Measurements from ENCODE around the gene RFFL. TPM values are rescaled to one million over a fixed set of nuclear protein-coding genes. Genes with fewer than 3 reads are reported as not detected.

RFFL gene
- total and polyA plus RNA-seq, 9 of the 15 experiments (the other 6 are each of a cell fraction or from before 2014, with no cell fraction given) = 3.4 to 18.1 (median 12.8) TPM

GRCh38 chr17:35051183-35051578 lies 12.3 kb downstream of the RFFL start (continued):
- TF ChIP-seq YY1 (IDR thresholded peaks at IDR 0.05; ENCODE audit: borderline replicate concordance in 1 of 3, control insufficient read depth in 1 of 3, extremely low read depth in 1 of 3, insufficient read depth in 3 of 3, insufficient read length in 1 of 3, insufficient replicate concordance in 2 of 3, low read depth in 1 of 3, low read length in 2 of 3) (peak in 1 of 3 experiments; percentile 23), MBD2 (IDR thresholded peaks at IDR 0.05; ENCODE audit: borderline replicate concordance, low read depth) (no peak), PHF21A (IDR thresholded peaks at IDR 0.05; ENCODE audit: borderline replicate concordance, low read depth) (no peak), BCLAF1 (IDR thresholded peaks at IDR 0.05; ENCODE audit: borderline replicate concordance in 1 of 2, control insufficient read depth in 1 of 2, low read depth in 2 of 2, low read length in 1 of 2) (no peak), GABPB1 (CRISPR knock-in tag; IDR thresholded peaks at IDR 0.05) (no peak), GTF3C2 (IDR thresholded peaks at IDR 0.05; ENCODE audit: borderline replicate concordance, extremely low read depth, insufficient read length) (no peak), FOXP1 (CRISPR knock-in tag; IDR thresholded peaks at IDR 0.05) (no peak), ZNF75A (CRISPR knock-in tag; IDR thresholded peaks at IDR 0.05) (no peak), ZFPM2 (CRISPR knock-in tag; IDR thresholded peaks at IDR 0.05) (no peak), ASH1L (IDR thresholded peaks at IDR 0.05; ENCODE audit: borderline replicate concordance, low read depth, partially characterized antibody) (no peak), ZNF77 (CRISPR knock-in tag; IDR thresholded peaks at IDR 0.05) (no peak), FUS (optimal IDR thresholded peaks at IDR 0.05; ENCODE audit: low read depth, low read length) (no peak), JUNB (CRISPR knock-in tag; conservative IDR thresholded peaks at IDR 0.05) (no peak), SRSF3 (IDR thresholded peaks at IDR 0.05; ENCODE audit: insufficient read depth, low read length) (no peak), KAT7 (CRISPR knock-in tag; IDR thresholded peaks at IDR 0.05; ENCODE audit: borderline replicate concordance) (no peak), POLR2A (conservative IDR thresholded peaks at IDR 0.05) (no peak)
- TF ChIP-seq, protein P1, sequence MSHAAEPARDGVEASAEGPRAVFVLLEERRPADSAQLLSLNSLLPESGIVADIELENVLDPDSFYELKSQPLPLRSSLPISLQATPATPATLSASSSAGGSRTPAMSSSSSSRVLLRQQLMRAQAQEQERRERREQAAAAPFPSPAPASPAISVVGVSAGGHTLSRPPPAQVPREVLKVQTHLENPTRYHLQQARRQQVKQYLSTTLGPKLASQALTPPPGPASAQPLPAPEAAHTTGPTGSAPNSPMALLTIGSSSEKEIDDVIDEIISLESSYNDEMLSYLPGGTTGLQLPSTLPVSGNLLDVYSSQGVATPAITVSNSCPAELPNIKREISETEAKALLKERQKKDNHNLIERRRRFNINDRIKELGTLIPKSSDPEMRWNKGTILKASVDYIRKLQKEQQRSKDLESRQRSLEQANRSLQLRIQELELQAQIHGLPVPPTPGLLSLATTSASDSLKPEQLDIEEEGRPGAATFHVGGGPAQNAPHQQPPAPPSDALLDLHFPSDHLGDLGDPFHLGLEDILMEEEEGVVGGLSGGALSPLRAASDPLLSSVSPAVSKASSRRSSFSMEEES (CRISPR knock-in tag; IDR thresholded peaks at IDR 0.05) = no peak
- TF ChIP-seq, protein P2, sequence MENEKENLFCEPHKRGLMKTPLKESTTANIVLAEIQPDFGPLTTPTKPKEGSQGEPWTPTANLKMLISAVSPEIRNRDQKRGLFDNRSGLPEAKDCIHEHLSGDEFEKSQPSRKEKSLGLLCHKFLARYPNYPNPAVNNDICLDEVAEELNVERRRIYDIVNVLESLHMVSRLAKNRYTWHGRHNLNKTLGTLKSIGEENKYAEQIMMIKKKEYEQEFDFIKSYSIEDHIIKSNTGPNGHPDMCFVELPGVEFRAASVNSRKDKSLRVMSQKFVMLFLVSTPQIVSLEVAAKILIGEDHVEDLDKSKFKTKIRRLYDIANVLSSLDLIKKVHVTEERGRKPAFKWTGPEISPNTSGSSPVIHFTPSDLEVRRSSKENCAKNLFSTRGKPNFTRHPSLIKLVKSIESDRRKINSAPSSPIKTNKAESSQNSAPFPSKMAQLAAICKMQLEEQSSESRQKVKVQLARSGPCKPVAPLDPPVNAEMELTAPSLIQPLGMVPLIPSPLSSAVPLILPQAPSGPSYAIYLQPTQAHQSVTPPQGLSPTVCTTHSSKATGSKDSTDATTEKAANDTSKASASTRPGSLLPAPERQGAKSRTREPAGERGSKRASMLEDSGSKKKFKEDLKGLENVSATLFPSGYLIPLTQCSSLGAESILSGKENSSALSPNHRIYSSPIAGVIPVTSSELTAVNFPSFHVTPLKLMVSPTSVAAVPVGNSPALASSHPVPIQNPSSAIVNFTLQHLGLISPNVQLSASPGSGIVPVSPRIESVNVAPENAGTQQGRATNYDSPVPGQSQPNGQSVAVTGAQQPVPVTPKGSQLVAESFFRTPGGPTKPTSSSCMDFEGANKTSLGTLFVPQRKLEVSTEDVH (IDR thresholded peaks at IDR 0.05; ENCODE audit: low read depth, partially characterized antibody) = no peak

Measured in K562 (cell line).